CD4-positive, alpha-beta T cell (primary cell): ENCODE results near the gene MOB4. TPM values are rescaled to one million over a fixed set of nuclear protein-coding genes. Genes with fewer than 3 reads are reported as not detected.

ENCODE experiments used
- ATAC-seq: fragments of 200-7000 bp; cut with Tn5 transposase; one replicate; pipeline ENCODE4 v1.10.0; 2022; ENCODE audit warnings: mild to moderate bottlenecking; ENCODE audit not compliant: poor library complexity
- CTCF ChIA-PET: fragments of 350-600 bp; sonication (Branson Sonifier 250); formaldehyde crosslinking; loops from one replicate; lab custom pipeline; 2021; ENCODE audit warnings: antibody characterized with exemption, inconsistent platforms; lab: Charles Lee
- POLR2A ChIA-PET: fragments of 350-600 bp; sonication (Branson Sonifier 250); formaldehyde crosslinking; loops from one replicate; lab custom pipeline; 2021; ENCODE audit warnings: antibody characterized with exemption, inconsistent platforms; lab: Charles Lee
- DNase-seq, 14 experiments: peaks; one replicate each; pipeline ENCODE4 v3.0.0-alpha.2; 2013 to 2020; ENCODE audit warnings: mixed read lengths in 2 of 14
- H3K27ac ChIP-seq, 2 donors: one replicate each; pipeline versions ENCODE4 v1.5.1 to v1.7.0; 2013; ENCODE audit warnings: low read length in 2 of 2, low read depth in 1 of 2, mild to moderate bottlenecking in 1 of 2
- H3K27me3 ChIP-seq, 2 experiments: 1 replicate in 1 of 2; 2 replicates in 1 of 2; pipeline versions ENCODE4 v1.6.1 to v1.7.0; 2013; ENCODE audit warnings: low read length in 2 of 2, control low read depth in 1 of 2, mild to moderate bottlenecking in 1 of 2, moderate library complexity in 1 of 2; ENCODE audit not compliant: insufficient read depth in 2 of 2, control insufficient read depth in 1 of 2
- H3K36me3 ChIP-seq: one replicate; pipeline ENCODE4 v1.6.1; 2013; ENCODE audit warnings: low read length, control low read depth; ENCODE audit not compliant: insufficient read depth
- H3K4me1 ChIP-seq: one replicate; pipeline ENCODE4 v1.6.1; 2013; ENCODE audit warnings: low read length, control low read depth; ENCODE audit not compliant: insufficient read depth
- H3K4me3 ChIP-seq: one replicate; pipeline ENCODE4 v1.5.1; 2013; ENCODE audit warnings: mild to moderate bottlenecking, low read length, moderate library complexity
- H3K9me3 ChIP-seq, 2 experiments: 1 replicate in 1 of 2; 2 replicates in 1 of 2; pipeline versions ENCODE4 v1.6.1 to v1.7.0; 2013; ENCODE audit warnings: low read length in 2 of 2, mild to moderate bottlenecking in 2 of 2, control low read depth in 1 of 2, moderate library complexity in 1 of 2; ENCODE audit not compliant: control insufficient read depth in 1 of 2, insufficient read depth in 1 of 2
- H3K27ac Mint-ChIP-seq: one replicate; pipeline ENCODE4 v1.8.0; 2020; ENCODE audit warnings: mixed read lengths
- H3K27me3 Mint-ChIP-seq: one replicate; pipeline ENCODE4 v1.8.0; 2021; ENCODE audit warnings: mixed read lengths
- H3K36me3 Mint-ChIP-seq: one replicate; pipeline ENCODE4 v1.8.0; 2021; ENCODE audit warnings: low read depth, mixed read lengths
- H3K4me1 Mint-ChIP-seq: one replicate; pipeline ENCODE4 v1.8.0; 2021; ENCODE audit warnings: low read depth, mixed read lengths
- H3K4me3 Mint-ChIP-seq: one replicate; pipeline ENCODE4 v1.8.0; 2020; ENCODE audit warnings: mild to moderate bottlenecking, mixed read lengths
- H3K9me3 Mint-ChIP-seq: one replicate; pipeline ENCODE4 v1.8.0; 2020; ENCODE audit warnings: mixed read lengths
- intact Hi-C, 2 experiments: fragments of 100-400 bp; cut with DNase I in 1 of 2; cut with micrococcal nuclease in 1 of 2; formaldehyde crosslinking; loops; one replicate each; pipeline versions ENCODE4 v1.15.1 to v1.9.0; 2023 to 2025; cut with DNase I, micrococcal nuclease
- total RNA-seq, 174 experiments: library from RNA in 2 of 174; stranded (reverse) in 2 of 174; gene quantifications; one replicate each; pipeline ENCODE4 v1.2.3 and lab custom pipeline; 2021 to 2026
- TF ChIP-seq, protein P1 (sequence below): fragments of 200-600 bp; IDR thresholded peaks from one replicate; pipeline ENCODE4 v1.8.0; 2022; ENCODE audit warnings: antibody characterized with exemption, mild to moderate bottlenecking

Gene MOB4
- total RNA-seq, 2 experiments from 2014 or later, result 28.4 to 29.8 TPM

DNA sequence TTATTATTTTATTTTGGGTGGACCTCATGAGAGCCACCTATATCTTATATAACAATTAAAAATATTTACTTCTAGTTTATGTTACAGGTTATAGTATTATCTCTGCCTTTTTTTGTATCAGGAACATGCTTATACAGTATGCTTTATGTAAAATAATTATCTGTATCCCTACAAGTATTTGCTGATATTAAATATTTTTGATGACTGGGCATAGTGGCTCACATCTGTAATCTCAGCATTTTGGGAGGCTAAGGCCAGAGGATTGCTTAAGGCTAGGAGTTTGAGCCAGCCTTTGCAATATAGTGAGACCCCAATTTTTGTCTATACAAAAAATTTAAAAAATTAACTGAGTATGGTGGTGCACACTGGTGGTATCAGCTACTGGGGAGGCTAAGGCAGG is 39.6 kb downstream of the MOB4 start:
- intact Hi-C loops, result no loop called here
- H3K27me3 ChIP-seq, result no peaks in the 10 kb centered on the region
- Mint-ChIP-seq H3K27me3 (no peaks in the 10 kb centered on the region), H3K4me1 (peaks cover 8% of the 10 kb centered on the region), H3K36me3 (peaks cover 56% of the 10 kb centered on the region), H3K4me3 (no peak overlapping the region), H3K27ac (peak overlapping the region; percentile 34), H3K9me3 (no peaks in the 10 kb centered on the region)
- peaks cover 39% of the 10 kb centered on the region for H3K36me3 ChIP-seq
- CTCF ChIA-PET, result no interaction called here
- H3K4me1 ChIP-seq, result no peaks in the 10 kb centered on the region
- DNase-seq (no peak), ATAC-seq (no peak)
- POLR2A ChIA-PET, result no interaction called here
- TF ChIP-seq, protein P1, sequence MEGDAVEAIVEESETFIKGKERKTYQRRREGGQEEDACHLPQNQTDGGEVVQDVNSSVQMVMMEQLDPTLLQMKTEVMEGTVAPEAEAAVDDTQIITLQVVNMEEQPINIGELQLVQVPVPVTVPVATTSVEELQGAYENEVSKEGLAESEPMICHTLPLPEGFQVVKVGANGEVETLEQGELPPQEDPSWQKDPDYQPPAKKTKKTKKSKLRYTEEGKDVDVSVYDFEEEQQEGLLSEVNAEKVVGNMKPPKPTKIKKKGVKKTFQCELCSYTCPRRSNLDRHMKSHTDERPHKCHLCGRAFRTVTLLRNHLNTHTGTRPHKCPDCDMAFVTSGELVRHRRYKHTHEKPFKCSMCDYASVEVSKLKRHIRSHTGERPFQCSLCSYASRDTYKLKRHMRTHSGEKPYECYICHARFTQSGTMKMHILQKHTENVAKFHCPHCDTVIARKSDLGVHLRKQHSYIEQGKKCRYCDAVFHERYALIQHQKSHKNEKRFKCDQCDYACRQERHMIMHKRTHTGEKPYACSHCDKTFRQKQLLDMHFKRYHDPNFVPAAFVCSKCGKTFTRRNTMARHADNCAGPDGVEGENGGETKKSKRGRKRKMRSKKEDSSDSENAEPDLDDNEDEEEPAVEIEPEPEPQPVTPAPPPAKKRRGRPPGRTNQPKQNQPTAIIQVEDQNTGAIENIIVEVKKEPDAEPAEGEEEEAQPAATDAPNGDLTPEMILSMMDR, result no peak
- no peak overlapping the region for H3K27ac ChIP-seq
- no peak overlapping the region for H3K4me3 ChIP-seq
- H3K9me3 ChIP-seq, result no peaks in the 10 kb centered on the region

DNA sequence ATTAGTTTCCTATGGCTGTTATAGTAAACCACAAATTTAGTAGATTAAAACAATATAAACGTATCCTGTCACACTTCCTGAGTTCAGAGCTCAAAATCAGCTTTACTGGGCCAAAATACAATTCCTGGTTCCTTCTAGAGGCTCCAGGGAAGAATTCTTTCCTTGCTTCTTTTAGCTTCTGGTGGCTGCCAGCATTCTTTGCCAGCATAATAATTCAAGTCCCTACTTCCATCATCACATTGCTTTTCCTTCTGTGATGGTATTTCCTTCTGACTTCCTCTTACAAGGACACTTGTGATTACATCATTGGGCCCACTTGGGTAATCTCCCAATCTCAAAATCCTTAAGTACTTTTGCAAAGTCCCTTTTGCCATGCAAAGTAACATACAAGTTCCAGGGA is 40.6 kb downstream of the MOB4 start:
- ATAC-seq (no peak), DNase-seq (peak in 1 of 14 experiments; percentile 5)
- Histone ChIP-seq H3K27me3 (no peaks in the 10 kb centered on the region), H3K4me1 (no peaks in the 10 kb centered on the region), H3K27ac (no peak overlapping the region), H3K4me3 (no peak overlapping the region), H3K9me3 (no peaks in the 10 kb centered on the region), H3K36me3 (peaks cover 29% of the 10 kb centered on the region)
- POLR2A ChIA-PET, result no interaction called here
- no peaks in the 10 kb centered on the region for H3K9me3 Mint-ChIP-seq
- TF ChIP-seq, protein P1, result no peak
- no peaks in the 10 kb centered on the region for H3K27me3 Mint-ChIP-seq
- intact Hi-C loops, result no loop called here
- no peak overlapping the region for H3K4me3 Mint-ChIP-seq
- H3K36me3 Mint-ChIP-seq, result peaks cover 46% of the 10 kb centered on the region
- peak overlapping the region; percentile 34 for H3K27ac Mint-ChIP-seq
- H3K4me1 Mint-ChIP-seq, result peaks cover 8% of the 10 kb centered on the region
- CTCF ChIA-PET, result no interaction called here

DNA sequence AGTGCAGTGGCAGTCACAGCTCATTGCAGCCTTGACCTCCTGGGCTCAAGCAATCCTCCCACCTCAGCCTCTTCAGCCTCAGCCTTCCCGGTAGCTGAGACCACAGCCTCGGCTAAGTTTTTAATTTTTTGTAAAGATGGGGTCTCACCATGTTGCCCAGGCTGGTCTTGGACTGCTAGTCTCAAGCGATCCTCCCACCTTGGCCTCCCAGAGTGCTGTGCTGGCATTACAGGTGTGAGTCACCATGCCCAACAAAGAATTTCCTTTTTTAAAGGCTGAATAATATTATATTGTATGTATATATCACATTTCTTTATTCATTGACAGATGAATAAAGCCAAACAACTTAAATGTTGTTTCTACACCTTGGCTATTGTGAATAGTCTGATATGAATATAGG is 42.5 kb downstream of the MOB4 start:
- intact Hi-C loops, result no loop called here
- no peaks in the 10 kb centered on the region for H3K27me3 ChIP-seq
- no peak overlapping the region for H3K4me3 ChIP-seq
- peaks cover 33% of the 10 kb centered on the region for H3K36me3 Mint-ChIP-seq
- DNase-seq (no peak), ATAC-seq (no peak)
- no peak overlapping the region for H3K27ac ChIP-seq
- POLR2A ChIA-PET, result no interaction called here
- H3K36me3 ChIP-seq, result peaks cover 16% of the 10 kb centered on the region
- H3K27ac Mint-ChIP-seq, result no peak overlapping the region
- H3K4me1 ChIP-seq, result no peaks in the 10 kb centered on the region
- H3K27me3 Mint-ChIP-seq, result no peaks in the 10 kb centered on the region
- no peaks in the 10 kb centered on the region for H3K9me3 ChIP-seq
- no peaks in the 10 kb centered on the region for H3K9me3 Mint-ChIP-seq
- H3K4me1 Mint-ChIP-seq, result peaks cover 8% of the 10 kb centered on the region
- CTCF ChIA-PET, result no interaction called here
- TF ChIP-seq, protein P1, result no peak
- H3K4me3 Mint-ChIP-seq, result no peak overlapping the region
